Thyroid gland (tissue), 4 donors: ENCODE data around the gene FGF18.

Experiments
- CTCF ChIP-seq, 6 experiments: fragments of 200-600 bp in 3 of 6; fragments of 450-650 bp in 3 of 6; sonication (generic) in 3 of 6; IDR thresholded peaks; one replicate each; pipeline ENCODE4 v1.5.1; 2016 to 2019; ENCODE audit warnings: antibody characterized with exemption in 6 of 6, mild to moderate bottlenecking in 2 of 6, inconsistent platforms in 1 of 6, moderate library complexity in 1 of 6
- POLR2A ChIP-seq, 2 donors: fragments of 450-650 bp; IDR thresholded peaks; one replicate each; pipeline ENCODE4 v1.6.1; 2017; ENCODE audit warnings: antibody characterized with exemption in 2 of 2, mild to moderate bottlenecking in 2 of 2, moderate library complexity in 1 of 2

GRCh38 chr5:171416160-171417049 lies 3.0 kb upstream of the FGF18 start:
- TF ChIP-seq CTCF (IDR thresholded peaks at IDR 0.05): no peak
- no peak for TF ChIP-seq POLR2A (IDR thresholded peaks at IDR 0.05)
